ENCODE results near the gene MYLK2.

- TF ChIP-seq, protein P1, sequence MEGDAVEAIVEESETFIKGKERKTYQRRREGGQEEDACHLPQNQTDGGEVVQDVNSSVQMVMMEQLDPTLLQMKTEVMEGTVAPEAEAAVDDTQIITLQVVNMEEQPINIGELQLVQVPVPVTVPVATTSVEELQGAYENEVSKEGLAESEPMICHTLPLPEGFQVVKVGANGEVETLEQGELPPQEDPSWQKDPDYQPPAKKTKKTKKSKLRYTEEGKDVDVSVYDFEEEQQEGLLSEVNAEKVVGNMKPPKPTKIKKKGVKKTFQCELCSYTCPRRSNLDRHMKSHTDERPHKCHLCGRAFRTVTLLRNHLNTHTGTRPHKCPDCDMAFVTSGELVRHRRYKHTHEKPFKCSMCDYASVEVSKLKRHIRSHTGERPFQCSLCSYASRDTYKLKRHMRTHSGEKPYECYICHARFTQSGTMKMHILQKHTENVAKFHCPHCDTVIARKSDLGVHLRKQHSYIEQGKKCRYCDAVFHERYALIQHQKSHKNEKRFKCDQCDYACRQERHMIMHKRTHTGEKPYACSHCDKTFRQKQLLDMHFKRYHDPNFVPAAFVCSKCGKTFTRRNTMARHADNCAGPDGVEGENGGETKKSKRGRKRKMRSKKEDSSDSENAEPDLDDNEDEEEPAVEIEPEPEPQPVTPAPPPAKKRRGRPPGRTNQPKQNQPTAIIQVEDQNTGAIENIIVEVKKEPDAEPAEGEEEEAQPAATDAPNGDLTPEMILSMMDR (conservative IDR thresholded peaks at IDR 0.05), result no peak
- TF ChIP-seq ZFX (IDR thresholded peaks at IDR 0.05), result no peak
These were observed 21.8 kb upstream of the MYLK2 start for GRCh38 chr20:31797364-31797763.
